C4-2B (cell line): ENCODE measurements around the gene NEAT1.
"Not testable (repeated sequence)": the region's sequence is repeated elsewhere in the genome, so short reads cannot be mapped to it uniquely, and the experiment has no call there.

Source experiments
- H3K27ac ChIP-seq: fragments of 450-650 bp; 2 replicates; pipeline ENCODE4 v1.5.1; 2017
- ZFX ChIP-seq: fragments of 450-650 bp; IDR thresholded peaks from 2 replicates; pipeline ENCODE4 v1.6.1; 2017
- TF ChIP-seq, protein P1 (sequence below): fragments of 450-650 bp; conservative IDR thresholded peaks from 2 replicates; pipeline ENCODE4 v1.5.1; 2017; ENCODE audit warnings: mild to moderate bottlenecking

NEAT1 gene

DNA sequence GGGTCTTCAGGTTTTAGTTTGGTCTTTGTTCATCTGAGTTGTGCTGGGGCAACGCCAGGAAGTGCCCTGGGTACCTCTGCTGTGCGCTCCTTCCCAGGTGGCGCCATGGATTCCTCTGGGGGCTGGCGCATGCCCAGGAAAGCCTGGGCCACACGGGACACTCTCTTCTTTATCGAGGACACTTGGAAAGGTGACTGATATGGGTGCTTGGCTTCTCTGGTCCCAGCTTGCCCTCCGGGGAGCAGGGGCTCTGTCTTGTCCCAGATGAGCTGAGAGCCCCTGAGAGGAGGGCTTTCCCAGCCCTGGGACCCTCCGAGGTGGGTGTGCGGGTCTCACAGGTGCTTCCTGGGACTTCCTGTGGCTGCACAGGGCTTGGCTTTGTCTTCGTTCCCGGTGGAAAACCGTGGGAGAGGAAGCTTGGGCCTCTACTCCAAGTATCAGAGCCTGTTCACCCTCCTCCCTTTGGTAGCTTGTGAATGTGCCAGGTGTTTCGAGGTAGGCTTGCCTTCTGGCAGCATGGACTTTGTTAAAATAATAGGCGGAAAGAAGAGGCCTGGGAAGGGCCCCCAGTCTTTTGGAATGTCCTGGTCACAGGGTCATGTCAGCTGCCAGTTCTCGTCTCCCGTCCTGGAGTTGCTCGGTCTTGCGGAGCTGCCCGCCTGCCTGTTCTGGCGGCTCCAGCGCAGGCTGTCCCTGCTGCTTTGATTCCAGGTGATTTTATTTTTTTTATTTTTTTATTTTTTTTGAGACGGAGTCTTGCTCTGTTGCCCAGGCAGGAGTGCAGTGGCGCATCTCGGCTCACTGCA is 10.1 kb upstream of the NEAT1 start:
- no peak overlapping the region for H3K27ac ChIP-seq

DNA sequence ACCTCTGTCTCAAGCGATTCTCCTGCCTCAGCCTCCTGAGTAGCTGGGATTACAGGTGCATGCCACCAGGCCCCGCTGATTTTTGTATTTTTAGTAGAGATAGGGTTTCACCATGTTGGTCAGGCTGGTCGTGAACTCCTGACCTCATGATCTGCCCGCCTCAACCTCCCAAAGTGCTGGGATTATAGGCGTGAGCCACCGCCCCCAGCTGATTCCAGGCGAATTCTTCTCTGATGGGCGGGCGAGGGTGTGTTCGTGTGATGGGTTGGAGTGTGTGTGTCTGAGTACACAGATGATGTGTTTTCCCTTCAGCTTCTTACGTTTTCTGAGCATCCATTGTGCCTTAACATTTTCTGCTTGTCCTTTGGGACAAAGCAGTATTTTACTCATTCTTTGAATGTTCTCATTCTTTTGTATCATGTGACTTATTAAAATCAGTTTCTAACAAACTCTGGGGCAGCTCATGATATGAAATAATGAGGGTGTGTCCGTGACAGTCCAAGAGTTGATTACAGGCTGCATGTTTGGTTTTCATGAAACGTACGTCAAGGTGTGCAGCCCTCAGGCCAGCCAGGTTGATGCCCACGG is 9.4 kb upstream of the NEAT1 start:
- not testable (repeated sequence) for H3K27ac ChIP-seq

More for the DNA sequence above, 10.1 kb upstream of the NEAT1 start:
- TF ChIP-seq, protein P1, sequence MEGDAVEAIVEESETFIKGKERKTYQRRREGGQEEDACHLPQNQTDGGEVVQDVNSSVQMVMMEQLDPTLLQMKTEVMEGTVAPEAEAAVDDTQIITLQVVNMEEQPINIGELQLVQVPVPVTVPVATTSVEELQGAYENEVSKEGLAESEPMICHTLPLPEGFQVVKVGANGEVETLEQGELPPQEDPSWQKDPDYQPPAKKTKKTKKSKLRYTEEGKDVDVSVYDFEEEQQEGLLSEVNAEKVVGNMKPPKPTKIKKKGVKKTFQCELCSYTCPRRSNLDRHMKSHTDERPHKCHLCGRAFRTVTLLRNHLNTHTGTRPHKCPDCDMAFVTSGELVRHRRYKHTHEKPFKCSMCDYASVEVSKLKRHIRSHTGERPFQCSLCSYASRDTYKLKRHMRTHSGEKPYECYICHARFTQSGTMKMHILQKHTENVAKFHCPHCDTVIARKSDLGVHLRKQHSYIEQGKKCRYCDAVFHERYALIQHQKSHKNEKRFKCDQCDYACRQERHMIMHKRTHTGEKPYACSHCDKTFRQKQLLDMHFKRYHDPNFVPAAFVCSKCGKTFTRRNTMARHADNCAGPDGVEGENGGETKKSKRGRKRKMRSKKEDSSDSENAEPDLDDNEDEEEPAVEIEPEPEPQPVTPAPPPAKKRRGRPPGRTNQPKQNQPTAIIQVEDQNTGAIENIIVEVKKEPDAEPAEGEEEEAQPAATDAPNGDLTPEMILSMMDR, result no peak
- no peak for TF ChIP-seq ZFX

DNA sequence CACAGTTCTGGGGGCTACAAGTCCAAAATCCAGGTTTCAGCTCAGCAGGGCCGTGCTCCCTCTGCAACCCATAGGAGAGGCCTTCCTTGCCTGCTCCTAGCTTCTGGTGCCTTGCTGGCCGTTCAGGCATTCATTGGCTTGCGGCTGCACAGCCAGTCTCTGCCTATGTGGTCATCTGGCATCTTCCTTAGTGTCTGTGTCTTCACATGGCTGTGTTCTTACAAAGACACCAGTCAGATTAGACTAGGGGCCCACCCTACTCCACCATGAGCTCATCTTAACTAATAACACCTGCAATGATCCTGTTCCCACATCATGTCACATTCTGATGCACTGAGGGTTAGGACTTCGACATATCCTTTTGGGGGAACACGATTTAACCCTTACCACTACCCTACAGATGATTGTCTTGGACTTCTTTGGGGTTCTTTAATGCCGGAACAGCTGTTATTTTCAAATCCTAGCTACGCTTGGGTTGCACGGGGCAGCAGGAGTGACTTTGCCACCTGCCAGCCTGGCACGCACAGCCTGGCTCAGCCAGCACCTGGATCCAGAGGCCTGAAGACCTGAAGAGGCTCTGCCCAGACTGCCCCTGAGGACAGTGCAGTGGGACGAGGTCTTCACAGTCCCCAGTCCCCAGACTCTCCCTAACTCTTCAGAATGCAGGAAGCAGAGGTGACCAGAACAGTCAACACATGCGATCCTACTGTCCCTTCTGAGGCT is 7.7 kb upstream of the NEAT1 start:
- TF ChIP-seq, protein P1, result no peak
- no peak for TF ChIP-seq ZFX
- H3K27ac ChIP-seq, result 0 out of 2 replicates have a peak overlapping the region, but pooled peaks have one; percentile 99

DNA sequence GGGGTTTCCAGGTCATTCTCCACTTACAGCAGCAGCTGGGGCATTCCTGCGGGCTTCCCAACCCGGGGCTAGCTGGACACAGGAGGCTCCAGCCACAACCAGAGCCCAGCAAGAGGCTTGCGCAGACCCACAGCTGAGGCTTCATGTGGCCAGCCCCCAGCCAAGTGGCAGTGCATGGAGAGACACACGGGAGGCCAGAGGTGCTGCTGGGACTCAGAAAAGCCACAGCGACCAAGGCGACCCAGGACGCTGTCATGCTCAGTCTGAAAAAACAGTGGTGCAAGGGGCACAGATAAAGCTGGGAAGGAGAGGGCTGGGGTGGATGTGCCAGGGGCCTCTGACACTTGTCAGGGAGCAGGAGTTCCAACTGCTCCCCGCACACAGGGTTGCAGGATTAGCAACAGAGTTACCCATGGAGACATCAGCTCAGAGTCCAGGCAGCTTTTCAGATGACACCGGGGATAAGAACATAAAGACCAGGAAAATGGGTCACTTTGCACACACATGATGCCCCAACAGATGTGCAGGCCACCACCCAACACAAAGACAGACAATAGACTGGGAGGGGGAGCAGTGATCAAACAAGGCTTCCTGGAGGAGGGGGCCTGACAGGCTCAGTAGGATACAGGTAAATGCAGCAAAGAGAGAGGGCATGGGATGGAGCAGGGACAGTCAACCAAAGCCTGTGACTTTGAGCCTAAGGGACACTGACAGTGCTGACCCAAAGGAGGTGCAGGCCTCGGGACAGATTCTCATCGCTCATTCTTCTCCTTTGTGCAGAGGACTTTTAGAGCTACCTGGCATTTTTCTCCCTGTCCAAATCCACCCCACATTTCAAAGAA is 6.9 kb upstream of the NEAT1 start:
- peak overlapping the region; percentile 99 for H3K27ac ChIP-seq
- TF ChIP-seq, protein P1, result no peak
- no peak for TF ChIP-seq ZFX

DNA sequence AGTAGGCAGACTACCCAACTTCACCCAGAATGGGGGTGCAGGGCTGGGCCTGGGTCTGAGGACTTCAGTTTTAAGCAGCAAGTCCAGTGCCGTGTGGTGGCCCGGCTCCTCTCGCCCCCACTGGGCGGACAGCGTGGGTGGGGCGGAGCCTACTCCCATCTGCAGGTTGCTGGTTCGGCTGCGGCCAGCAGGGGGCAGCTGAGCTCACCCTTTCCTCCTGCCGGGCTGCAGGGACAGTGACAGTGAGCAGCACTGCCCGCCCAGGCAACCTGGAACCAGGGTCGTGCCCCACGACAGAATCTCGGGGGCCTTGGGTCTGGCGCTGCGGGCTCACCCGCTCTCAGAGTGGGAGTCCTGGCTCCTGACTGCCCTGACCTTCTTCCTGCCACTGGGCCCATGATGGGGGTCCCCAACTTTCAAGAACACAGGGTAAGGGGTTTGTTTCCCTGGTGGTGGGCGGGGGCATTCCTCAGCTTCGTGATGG is 6.2 kb upstream of the NEAT1 start:
- peak overlapping the region; percentile 99 for H3K27ac ChIP-seq
- TF ChIP-seq ZFX, result no peak
- TF ChIP-seq, protein P1, result peak; percentile 98

DNA sequence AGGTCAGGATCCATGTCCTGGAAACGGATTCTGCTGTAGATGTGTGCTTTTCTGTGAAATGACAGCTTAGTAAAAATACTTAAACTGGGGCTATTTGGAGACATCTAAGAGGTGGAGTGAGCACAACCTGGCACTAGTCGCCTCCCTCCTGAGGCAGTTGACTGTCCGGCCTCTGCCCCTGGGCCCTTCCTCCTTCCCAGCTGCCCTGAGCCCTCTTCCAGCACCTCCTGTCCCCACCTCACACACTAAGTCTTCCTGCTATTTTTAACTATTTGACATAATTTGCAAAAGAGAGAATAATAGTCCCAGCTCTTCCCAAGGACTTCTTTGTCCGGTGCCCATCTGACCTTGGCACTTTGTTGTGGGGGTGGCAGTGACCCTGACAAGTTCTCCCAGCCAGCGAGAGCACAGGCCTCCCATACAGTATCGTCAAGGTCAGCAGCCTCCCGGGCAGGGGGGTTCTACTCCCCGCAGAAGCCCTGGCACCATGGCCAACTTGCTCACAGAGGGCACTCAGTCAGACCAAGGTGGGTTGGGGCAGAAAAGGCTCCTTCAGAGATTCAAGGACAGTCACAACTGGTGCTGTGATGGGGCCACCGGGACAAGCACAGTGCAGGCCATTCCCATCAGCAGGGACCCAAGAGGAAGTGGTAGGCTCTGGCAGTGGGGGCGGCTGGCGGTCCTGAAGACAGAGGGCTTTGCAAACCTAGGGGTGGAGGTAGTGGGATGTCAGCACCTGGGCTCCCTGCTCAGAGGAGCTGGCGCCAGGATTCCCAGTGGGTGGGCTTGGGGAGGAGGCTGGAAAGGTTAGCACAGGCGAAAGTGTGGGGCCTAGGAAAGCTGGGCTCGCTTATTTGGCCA is 5.5 kb upstream of the NEAT1 start:
- no peak for TF ChIP-seq ZFX
- TF ChIP-seq, protein P1, result no peak
- peak overlapping the region; percentile 99 for H3K27ac ChIP-seq
